AML-193 (cell line): ENCODE results near the gene MAZ.
"Not testable (repeated sequence)": the region's sequence is repeated elsewhere in the genome, so short reads cannot be mapped to it uniquely, and the experiment has no call there.

Experiments
- DNase-seq, 2 experiments: peaks; one replicate each; lab custom pipeline; 2025; lab: John Stamatoyannopoulos, UW

The MAZ gene

GRCh38 chr16:29806099-29806579 is at the start of gene MAZ:
Gene MAZ (plus strand): TSS chr16:29806529. CDS start chr16:29806702, 173 bp downstream.
- peak in 1 of 2 experiments; percentile 83 for DNase-seq

GRCh38 chr16:29756654-29757053 is 49.7 kb upstream of the MAZ start:
- DNase-seq, result no peak

- DNase-seq, result not testable (repeated sequence)
Measured at GRCh38 chr16:29757086-29757485, 49.2 kb upstream of the MAZ start.

- DNase-seq, result no peak
Measured at GRCh38 chr16:29757950-29758466, 48.3 kb upstream of the MAZ start.

GRCh38 chr16:29760567-29761279 is 45.6 kb upstream of the MAZ start:
- DNase-seq, result no peak

GRCh38 chr16:29761280-29761651 is 45.1 kb upstream of the MAZ start:
- not testable (repeated sequence) for DNase-seq

- DNase-seq, result no peak
Measured at GRCh38 chr16:29761882-29762281, 44.4 kb upstream of the MAZ start.

- DNase-seq, result no peak
Measured at GRCh38 chr16:29763326-29763725, 43.0 kb upstream of the MAZ start.

- DNase-seq, result no peak
Measured at GRCh38 chr16:29765167-29766032, 40.9 kb upstream of the MAZ start.

- no peak for DNase-seq
Measured at GRCh38 chr16:29766571-29766970, 39.8 kb upstream of the MAZ start.

- no peak for DNase-seq
Measured at GRCh38 chr16:29767062-29767461, 39.3 kb upstream of the MAZ start.

- DNase-seq, result no peak
Measured at GRCh38 chr16:29769507-29769906, 36.8 kb upstream of the MAZ start.

GRCh38 chr16:29770250-29770929 is 35.9 kb upstream of the MAZ start:
- DNase-seq, result no peak

GRCh38 chr16:29772330-29772729 is 34.0 kb upstream of the MAZ start:
- not testable (repeated sequence) for DNase-seq

GRCh38 chr16:29774730-29775129 is 31.6 kb upstream of the MAZ start:
- no peak for DNase-seq

GRCh38 chr16:29775742-29776408 is 30.5 kb upstream of the MAZ start:
- no peak for DNase-seq

- DNase-seq, result no peak
Measured at GRCh38 chr16:29777576-29778350, 28.6 kb upstream of the MAZ start, which contains the start of gene ZG16. Gene ZG16 (plus strand): TSS chr16:29778256. CDS start chr16:29779267, 1,011 bp downstream.

- no peak for DNase-seq
Measured at GRCh38 chr16:29779474-29779873, 26.9 kb upstream of the MAZ start.

GRCh38 chr16:29783094-29783953 is 23.0 kb upstream of the MAZ start:
- not testable (repeated sequence) for DNase-seq

GRCh38 chr16:29784157-29784556 is 22.2 kb upstream of the MAZ start:
- DNase-seq, result no peak
